Measurements from ENCODE around the gene VWDE.
"Not testable (repeated sequence)": the region's sequence is repeated elsewhere in the genome, so short reads cannot be mapped to it uniquely, and the experiment has no call there.

VWDE gene

DNA sequence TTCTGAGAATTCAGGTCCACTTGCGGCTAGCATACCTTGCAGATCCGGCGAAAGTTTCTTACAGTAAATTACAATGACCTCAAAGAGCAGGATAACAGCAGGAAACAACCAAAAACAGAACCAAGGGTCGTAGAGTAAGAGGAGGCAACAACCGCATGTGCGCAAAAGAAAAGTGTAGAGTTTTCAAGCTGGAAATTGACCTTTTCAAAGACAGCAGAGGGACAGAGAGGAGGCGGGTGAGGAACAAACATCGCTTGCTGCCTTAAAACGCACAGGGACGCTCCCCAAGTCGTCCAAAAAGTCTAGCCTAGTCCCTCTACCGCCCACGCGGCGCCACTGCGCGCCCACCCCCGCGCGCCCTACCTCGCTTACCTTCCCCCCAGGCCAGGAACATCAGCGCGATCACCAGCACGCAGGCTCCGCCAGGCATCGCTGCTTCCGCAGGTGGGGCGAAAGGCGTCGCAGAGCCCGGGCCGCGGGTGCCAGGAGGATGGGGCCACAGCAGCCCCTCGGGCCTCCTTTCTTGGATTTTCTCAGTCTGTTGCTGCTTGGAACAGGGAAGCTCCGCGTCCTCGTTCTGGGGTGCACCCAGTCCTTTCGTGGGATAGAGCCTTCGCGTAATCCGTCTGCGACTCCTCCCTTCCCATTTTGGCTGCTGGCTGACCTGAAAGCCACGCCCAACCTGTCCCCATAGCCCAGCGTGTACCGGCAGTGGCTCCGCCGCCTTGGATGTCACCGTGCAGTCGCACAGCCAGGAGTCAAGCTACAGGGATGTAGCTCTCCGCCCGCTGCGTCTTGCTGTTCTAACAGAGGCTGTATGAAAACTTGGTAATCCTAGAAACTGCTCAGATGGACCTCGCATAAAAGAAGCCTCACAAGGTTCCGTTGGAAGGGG lies at the start of gene VWDE:
Gene VWDE, minus strand, starts transcription at position 579 of the 895 bp plus-strand sequence. Its CDS starts 149 bp downstream, at position 430.
- DNase-seq (ENCODE audit: low spot score) (peak; percentile 31), FAIRE-seq (no peak)

- not testable (repeated sequence) for FAIRE-seq; DNase-seq (ENCODE audit: low spot score)
These were observed 49.5 kb upstream of the VWDE start for GRCh38 chr7:12453136-12453535.

DNA sequence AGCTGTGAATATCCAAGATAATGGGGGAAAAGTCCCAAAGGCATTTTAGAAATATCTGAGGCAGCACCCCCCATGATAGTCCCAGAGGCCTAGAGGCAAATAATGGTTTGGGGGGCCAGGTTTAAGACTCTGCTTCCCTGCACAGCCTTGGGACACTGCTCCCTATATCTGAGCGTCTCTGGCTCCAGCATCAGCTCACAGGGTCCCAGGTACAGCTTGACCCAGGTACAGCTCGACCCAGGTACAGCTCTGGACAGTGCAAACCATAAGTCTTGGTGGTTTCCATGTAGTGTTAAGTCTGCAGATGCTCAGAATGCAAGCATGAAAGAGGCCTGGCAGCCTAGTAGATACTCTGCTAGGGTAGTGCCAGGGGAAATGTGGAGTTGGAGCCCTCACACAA lies 47.0 kb upstream of the VWDE start:
- DNase-seq (ENCODE audit: low spot score) (no peak), FAIRE-seq (no peak)

DNA sequence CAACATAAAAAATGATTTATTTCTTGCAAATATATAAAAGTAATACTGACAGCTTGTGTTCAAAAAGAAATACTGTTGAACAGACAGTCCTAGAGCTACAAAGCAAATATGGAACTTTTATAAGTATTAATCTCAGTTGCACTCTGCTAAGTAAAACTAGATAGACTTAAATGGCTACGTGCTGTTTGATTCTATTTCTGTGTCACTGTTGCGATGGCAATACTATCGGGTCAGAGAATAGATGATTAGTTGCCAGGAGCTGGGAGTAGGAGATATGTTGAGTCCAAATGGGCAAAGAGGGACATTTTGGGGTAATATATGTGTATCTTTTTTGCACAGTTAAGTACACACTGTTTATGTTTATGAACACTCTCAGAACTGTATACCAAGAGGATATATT lies 41.1 kb upstream of the VWDE start:
- DNase-seq (ENCODE audit: low spot score) (no peak), FAIRE-seq (no peak)

DNA sequence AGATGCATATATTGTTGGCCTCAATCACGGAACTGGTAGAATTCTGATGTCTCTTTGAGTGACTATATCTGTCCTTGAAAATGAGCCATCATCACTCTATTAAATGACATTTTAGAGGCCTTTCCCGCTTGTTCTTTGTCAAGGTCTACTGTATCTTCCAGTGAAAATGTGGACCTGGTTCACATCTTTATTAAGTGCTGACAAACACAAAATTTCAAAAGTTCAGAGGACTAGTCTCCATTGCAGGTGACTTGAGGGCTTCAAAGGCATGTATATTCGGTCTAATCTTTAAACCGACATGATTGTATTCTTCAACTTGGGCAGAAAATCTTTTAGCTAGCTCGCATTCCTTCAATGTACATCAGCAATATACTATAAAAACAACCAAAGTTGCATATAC lies 36.6 kb upstream of the VWDE start:
- DNase-seq (ENCODE audit: low spot score), result no peak
- no peak for FAIRE-seq

GRCh38 chr7:12436896-12437535 lies 33.4 kb upstream of the VWDE start:
- FAIRE-seq, result no peak
- no peak for DNase-seq (ENCODE audit: low spot score)

DNA sequence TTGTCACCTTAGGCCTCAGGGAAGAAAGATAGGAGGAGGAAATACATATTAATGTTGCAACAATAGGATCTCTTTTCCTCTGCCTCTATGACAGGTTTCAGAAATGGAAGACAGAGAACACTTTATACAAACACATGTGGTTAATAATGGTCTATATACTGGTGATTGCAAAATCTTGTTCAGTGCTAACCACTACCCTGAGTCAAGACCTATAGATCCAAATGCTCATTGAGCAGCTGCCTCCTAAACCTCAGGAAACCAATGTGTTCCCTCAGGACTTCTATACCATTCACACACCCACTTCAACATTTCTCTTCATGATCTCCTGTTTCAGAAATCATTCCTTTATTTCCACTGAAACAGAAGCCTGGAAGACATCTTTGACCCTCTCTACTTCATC lies 32.5 kb upstream of the VWDE start:
- DNase-seq (ENCODE audit: low spot score) (no peak), FAIRE-seq (no peak)

GRCh38 chr7:12434012-12434642 lies 30.5 kb upstream of the VWDE start:
- peak; percentile 68 for FAIRE-seq
- DNase-seq (ENCODE audit: low spot score), result no peak

DNA sequence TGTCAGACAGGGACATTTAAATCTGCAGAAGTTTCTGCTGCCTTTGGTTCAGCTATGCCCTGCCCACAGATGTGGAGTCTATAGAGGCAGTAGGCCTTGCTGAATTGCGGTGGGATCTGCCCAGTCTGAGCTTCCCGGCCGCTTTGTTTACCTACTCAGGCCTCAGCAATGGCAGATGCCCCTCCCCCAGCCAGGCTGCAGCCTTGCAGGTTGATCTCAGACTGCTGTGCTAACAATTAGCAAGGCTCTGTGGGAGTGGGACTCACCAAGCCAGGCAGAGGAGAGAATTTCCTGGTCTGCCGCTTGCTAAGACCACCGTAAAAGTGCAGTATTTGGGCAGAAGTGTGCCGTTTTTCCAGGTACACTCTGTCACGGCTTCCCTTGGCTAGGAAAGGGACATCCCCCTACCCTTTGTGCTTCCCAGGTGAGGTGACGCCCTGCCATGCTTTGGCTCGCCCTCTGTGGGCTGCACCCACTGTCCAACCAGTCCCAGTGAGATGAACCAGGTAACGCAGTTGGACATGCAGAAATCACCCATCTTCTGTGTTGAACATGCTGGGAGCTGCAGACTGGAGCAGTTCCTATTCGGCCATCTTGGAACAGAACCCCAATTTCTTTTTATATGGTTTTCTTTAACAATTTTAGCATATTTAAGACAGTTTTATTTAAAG lies 28.4 kb upstream of the VWDE start:
- FAIRE-seq (no peak), DNase-seq (ENCODE audit: low spot score) (no peak)

DNA sequence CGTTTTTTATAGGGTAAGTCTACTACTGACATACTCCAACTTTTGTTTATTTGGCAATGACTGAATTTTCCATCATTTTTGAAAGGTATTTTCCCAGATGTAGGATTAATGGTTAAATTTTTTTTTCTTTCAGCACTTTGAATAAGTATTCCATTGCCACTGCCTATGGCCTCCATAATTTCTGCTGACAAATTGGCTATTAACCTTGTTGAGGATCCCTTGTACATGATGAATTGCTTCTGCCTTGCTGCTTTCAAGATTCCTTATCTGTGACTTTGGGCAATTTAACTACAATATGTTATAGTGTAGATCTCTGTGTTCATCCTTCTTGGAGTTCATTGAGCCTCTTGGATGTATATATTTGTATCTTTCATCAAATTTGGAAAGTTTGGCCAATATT lies 21.6 kb upstream of the VWDE start:
- DNase-seq (ENCODE audit: low spot score), result no peak
- no peak for FAIRE-seq

DNA sequence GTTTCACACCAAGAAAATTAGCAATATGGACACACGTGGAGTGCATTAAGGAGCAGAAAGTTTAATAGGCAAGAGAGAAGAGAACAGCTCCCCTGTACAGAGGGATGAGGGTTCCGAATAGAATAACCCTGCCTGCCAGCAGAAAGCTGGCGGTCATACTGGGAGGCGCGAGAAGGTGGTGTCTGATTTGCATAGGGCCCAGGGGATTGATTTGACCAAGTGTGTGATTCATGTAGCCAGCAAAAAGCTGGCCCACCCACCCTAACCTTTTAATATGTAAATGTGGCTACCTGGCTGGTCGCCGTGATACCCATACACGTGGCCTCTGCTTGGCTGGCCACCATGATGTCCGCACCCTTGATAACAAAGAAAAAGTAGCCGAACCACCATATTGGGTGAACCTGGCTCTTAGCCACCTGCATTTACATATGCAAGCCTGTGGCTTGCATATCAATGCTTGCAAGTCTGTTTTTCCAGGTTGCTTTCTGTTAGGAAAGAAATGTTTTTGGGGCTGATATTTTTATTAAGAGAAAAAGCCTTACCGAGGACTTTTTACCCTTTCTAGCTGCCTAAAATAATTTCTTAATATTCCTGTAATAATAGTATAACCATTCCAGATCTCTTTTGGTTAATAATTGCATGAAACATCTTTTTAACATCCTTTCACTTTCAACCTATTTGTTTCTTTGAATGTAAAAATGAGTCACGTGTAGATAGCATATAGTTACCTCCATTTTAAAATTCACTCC lies 20.5 kb upstream of the VWDE start:
- no peak for FAIRE-seq
- DNase-seq (ENCODE audit: low spot score), result no peak

GRCh38 chr7:12423355-12423996 lies 19.8 kb upstream of the VWDE start:
- FAIRE-seq, result no peak
- DNase-seq (ENCODE audit: low spot score), result no peak

- FAIRE-seq (no peak), DNase-seq (ENCODE audit: low spot score) (no peak)
These were observed 19.1 kb upstream of the VWDE start for GRCh38 chr7:12422554-12423320.

DNA sequence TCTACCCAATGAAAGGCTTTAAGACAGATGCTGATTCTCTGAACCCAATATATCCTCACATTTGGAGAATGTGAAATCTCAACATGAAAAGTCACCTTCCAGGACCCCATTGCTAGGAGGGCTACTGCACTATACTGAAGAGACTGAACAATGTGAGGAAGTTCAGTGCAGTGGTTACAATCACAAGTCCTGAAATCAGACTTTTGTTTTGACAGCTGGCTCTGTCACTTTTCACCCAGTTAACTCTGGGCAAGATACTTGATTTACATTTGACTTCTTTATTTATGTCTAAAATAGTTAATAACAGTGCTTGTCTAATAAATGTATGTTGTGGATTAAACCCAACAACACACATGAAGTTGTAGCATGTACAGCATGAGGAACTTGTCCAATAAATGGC lies 14.8 kb upstream of the VWDE start:
- FAIRE-seq, result no peak

GRCh38 chr7:12415072-12415471 lies 11.4 kb upstream of the VWDE start:
- no peak for DNase-seq (ENCODE audit: low spot score)
- no peak for FAIRE-seq

More for the DNA sequence above, 14.8 kb upstream of the VWDE start:
- no peak for DNase-seq (ENCODE audit: low spot score)

DNA sequence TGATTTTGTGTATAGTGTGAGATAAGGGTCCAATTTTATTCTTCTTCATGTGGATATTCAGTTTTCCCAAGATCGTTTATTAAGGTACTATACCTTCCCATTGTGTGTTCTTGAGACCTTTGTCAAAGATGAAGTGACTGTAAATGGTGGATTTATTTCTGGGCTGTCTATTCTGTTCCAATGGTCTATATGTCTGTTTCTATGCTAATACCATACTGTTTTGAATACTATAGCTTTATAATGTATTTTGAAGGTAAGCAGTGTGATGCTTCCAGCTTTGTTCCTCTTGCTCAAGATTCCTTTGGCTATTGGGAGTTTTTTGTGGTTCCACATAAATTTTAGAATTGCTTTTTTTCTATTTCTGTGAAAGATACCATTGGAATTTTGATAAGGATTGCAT lies 8.7 kb upstream of the VWDE start:
- no peak for FAIRE-seq
- DNase-seq (ENCODE audit: low spot score), result no peak

- FAIRE-seq (no peak), DNase-seq (ENCODE audit: low spot score) (no peak)
These were observed 6.9 kb upstream of the VWDE start for GRCh38 chr7:12410523-12410922.

DNA sequence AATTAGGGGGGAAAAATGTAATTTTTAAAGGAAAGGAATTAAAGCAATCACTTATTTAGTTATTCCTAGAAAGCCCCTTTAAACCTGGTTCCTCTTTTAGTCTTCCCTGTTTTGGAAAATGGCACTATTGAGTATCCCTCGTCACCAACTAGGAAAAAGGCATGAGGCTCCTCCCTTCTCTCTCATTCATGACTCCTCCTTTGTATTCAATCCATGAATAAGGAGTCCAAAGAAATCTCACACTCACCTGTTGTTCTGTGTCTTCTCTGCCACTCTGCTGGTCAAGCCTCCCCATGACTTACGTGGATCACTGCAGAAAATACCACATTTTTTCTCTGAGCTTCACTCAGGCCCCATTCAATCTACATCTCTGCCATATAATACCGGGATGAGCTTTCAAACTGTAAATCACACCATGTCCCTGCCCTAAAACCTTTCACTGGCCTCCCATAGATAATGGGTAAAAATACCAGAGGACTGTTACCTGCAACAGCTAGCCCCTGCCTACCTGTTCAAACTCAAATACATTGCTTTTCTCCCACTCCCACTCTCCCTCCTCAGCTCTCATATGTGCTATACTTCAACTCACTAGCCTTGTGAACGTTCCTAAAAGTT lies 5.5 kb upstream of the VWDE start:
- FAIRE-seq (no peak), DNase-seq (ENCODE audit: low spot score) (no peak)

DNA sequence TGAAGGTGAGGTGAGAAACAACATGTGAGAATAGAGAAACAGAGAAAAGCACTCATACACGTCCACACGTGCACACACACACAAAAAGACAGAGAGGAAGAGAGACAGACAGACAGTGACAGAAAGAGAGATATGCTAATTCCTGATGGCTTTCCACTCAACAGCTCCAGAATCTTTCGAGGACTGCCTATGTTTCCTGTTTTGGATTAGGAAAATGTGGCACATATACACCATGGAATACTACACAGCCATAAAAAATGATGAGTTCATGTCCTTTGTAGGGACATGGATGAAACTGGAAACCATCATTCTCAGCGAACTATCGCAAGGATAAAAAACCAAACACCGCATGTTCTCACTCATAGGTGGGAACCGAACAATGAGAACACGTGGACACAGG lies 4.0 kb upstream of the VWDE start:
- not testable (repeated sequence) for DNase-seq (ENCODE audit: low spot score); FAIRE-seq

Measured in RCC 7860 (cell line).